NCI-H1417 (cell line): Measurements from ENCODE around the gene CDYL.

Source experiments
- DNase-seq, 3 experiments: peaks; one replicate each; lab custom pipeline; 2025; lab: John Stamatoyannopoulos, UW

Gene CDYL

GRCh38 chr6:4884646-4885340 is 108.6 kb downstream of the CDYL start:
- no peak for DNase-seq

DNA sequence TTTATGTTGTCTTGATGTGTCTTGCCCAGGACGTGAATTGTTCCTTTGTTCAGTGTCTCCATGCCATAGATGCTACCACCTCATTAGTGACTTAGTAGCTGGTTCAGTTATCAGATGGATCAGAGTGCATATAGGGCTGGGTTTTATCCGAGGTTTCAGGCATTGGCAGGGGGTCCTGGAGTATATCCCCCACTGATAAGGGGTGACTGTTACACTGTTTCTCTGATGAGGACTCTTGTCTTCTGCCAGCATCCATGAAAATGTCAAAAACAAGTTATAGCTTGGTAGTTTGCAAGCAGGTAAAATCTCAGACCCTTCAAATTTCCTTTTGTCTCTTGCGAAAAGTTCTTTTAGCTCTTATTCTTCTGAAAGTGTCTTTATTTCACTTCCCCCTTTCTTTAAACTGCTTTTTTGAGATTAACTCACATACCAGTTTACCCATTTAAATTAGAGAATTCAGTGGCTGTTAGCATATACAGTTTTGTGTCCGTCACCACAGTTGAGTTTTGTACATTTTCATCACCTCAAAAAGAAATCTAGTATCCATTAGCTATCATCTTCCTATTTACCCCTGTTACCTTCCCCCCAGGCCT is 109.2 kb downstream of the CDYL start:
- DNase-seq, result no peak

DNA sequence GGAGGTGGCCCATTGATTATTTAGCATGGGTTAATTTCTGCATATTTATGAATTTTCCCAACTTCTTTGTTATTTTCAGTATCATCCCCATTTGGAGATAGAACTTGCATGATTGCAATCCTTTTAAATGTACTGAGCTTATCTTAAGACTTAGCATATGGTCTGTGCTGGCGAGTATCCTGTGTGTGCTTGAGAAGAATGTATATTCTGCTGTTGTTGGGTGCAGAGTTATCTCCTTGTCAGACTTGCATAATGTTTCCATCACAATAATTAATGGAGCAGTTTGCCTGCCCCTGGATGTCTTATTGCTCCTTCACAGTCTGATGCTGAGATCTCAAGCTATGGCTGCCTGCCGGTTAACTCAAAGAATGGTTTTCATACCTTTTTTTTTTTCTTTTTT is 112.6 kb downstream of the CDYL start:
- DNase-seq, result no peak

GRCh38 chr6:4889701-4890100 is 113.5 kb downstream of the CDYL start:
- DNase-seq, result no peak

DNA sequence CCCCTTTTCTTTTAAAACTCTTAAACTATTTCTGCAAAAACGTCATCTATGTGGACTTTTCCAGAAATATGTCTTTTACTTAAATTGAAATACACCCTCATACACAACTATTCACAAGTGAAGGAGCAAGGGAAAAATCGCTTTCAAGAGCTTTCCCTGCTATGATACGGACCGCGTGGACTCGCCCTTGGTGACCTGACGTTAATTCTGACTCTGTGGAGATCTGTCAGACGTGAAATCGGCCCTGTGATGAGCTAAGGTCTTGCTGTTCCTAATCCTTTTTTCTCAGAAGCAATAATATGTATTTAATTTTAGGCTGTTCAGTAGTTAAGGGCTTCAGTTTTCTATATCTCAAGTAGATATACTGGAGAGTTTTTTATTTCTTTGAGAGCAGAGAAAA is 114.0 kb downstream of the CDYL start:
- DNase-seq, result no peak

DNA sequence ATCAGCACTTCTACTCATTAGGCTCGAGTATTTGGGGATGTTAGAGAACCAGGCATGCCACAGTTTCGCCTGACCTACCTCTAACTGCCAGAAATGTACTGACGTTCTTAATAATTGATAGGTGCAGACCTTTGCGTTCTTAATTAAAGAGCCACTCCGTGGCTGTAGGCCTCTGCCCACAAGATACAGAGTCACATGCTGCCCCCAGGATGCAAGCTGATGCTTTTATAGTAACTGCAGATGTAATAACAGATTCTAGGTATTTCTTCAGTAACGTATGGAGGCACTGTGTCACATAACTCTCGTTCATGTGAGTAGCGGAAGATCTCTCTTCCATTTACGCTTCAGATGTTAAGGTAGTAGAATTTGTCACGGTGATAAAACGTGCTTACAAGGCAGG is 114.4 kb downstream of the CDYL start:
- DNase-seq, result no peak

DNA sequence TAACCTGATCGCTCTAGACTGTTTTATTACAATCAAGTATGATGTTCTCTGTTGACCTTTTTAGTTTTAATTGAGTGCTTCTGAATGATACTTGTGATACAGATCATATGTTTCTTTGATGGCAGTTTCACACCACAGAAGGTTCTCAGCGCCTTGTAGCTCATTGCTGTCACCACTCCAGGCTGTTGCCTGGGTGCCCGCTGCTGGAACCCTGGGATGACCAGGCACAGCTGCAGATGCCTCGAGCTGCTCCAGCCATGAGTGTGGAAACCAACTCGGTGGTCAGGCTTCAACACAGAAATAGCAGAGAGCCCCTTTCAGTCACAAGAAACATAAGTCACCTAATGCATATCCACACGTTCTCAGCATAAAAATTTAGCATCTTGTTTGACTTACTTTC is 114.9 kb downstream of the CDYL start:
- DNase-seq, result no peak

GRCh38 chr6:4892785-4893485 is 116.7 kb downstream of the CDYL start:
- no peak for DNase-seq

DNA sequence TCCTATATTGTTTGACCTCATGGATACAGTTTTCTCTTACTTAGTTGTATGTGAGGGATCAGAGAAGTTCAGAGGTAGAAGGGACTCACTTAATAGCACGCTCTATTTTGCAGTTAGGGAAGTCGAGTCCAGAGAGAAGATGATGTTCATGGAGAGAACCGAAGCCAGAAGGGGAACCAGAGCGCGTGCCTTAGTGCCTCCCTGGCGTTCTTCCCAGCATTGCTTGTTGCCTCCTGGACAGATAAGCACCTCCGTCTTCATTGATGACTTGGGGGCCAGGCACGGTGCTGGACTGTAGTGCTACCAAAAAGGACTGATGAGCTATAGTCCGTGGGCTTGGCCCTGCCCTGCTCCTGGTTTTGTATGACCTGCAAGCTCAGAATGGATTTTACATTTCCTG is 117.8 kb downstream of the CDYL start:
- DNase-seq, result no peak

DNA sequence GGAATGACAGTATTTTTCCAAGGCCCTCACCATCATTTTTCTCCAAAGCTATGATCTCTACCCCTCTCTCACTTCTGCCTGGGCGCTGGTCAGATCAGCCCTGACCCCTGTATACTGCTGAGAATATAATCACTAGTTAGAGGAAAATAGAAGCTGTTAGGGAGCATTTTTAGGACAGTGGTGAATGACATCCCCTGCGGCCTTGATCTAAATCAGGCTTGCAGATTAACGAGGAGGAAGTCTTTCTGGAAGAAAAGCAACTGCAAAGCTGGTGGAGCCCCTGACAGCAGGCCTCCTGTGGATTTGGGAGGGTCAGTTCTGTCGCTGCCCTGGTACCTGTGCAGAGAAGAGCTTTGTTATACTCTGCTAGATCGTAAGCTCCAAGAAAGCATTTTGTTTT is 119.8 kb downstream of the CDYL start:
- no peak for DNase-seq

- no peak for DNase-seq
Measured at GRCh38 chr6:4896401-4896800, 120.2 kb downstream of the CDYL start.

DNA sequence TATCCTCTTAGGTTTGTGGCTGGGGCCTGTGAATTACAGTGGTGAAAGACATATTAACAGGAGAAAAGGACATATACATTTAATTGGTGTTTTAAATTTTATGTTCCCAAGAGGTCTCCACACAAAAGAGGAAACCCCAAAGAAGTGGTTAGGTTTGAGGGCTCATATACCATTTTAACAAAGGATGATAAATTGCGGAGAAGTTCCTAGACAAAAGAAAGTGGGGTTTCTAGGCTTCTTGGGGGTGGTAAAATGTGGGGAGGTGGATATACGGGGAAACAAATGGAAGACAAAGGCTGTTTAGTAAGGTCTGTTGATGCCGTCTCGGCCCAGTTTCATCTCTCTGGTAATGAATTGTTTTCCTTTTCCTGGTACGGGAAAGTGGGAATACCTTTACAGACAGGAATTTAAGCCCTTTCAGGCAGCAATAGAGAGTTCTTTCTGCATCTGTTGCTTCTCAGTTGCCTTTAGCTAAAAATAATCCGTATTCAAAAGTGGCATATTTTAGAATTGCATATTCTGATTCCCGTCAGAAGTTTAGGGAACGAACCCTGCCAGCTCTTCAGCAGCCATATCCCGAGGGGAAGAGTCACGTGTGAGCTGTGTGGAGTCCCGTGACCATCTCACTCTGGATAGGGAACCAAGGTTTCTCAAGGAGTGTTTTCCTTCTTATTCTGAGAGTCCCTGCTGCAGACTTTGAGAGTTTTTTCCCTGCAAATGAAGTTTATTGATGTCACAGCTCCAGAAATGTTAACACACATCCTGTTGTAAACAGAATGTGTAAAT is 123.2 kb downstream of the CDYL start:
- no peak for DNase-seq

DNA sequence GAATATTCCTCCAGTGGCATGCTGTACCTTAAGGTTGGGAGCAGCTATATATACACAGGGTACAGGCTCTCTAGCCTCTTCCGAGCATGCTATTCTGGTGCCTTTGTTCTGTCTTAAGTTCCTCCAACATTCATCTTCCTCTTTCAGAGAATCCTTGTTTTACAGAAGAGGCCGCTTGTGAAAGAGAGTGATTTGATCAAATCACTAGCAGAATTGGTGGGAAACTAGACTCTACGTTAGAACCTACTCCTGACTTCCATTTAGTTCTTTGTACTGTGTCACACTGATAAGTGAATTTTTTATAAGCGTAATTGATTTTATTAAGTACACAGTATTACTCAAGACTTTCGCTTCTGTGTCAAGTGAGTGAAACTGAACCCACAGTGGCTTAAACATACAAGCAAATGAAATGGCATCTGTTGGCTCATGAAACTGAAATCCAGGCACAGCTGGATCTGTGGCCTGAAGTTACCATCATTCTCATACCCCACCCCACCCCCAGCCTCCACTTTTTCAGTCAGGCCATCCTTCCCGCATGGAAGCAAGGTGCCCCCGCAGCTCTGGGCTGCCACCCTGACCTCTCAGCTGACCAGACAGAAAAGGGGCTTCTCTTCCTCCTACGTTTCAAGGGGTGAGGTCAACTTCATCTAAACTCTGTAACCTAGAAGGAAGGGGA is 125.3 kb downstream of the CDYL start:
- no peak for DNase-seq

GRCh38 chr6:4902363-4902762 is 126.2 kb downstream of the CDYL start:
- no peak for DNase-seq

- peak in 1 of 3 experiments; percentile 23 for DNase-seq
Measured at GRCh38 chr6:4903121-4903520, 126.9 kb downstream of the CDYL start.

- no peak for DNase-seq
Measured at GRCh38 chr6:4903751-4904370, 127.7 kb downstream of the CDYL start.

GRCh38 chr6:4904461-4905025 is 128.3 kb downstream of the CDYL start:
- peak in 2 of 3 experiments; percentile 24 to 57 for DNase-seq

GRCh38 chr6:4905826-4906225 is 129.6 kb downstream of the CDYL start:
- DNase-seq, result no peak

DNA sequence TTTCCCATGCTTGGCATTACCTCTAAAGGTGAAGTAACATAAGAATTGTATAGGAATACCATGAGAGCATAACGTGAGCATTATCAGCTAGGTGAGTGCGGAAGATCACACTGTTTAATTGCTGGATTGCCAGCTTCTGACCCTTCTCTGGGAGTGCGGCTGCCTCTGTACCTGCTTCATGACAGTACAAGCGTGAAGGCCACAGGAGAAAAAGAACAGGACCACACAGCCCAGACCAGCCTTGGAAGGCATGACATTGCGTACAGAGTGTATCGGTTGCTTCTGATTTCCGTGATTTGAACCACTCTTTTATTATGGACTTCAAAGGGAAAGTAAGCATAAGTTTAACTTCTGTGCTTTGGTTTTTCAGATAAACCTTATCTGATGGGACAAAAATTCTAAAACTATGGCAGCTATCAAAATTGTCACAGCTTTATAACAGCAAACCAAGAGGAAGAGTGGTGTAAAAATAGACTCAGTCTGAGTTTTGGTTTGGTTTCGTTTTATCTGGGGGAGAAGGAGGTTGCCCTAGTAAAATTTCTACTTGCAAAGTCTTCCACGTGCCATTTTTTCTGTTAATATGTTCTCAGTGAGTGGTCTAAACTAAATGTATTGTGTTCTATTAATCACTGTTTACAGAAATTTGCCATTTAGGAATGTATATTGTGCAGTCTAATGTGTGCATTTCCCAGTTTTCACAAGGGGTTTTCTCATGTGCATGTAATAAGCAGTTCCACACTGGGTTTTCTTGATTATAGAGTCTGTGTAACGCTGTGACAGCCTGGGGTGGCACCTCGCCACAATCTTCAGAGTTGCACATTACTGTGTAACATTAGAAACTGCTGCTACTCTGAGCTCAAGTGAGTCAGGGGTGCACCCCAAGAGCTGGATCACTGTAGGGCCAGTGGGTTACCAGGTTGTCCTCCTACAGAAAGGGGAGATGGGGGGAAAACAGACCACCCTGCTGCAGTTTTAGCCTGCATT is 130.4 kb downstream of the CDYL start:
- DNase-seq, result no peak

DNA sequence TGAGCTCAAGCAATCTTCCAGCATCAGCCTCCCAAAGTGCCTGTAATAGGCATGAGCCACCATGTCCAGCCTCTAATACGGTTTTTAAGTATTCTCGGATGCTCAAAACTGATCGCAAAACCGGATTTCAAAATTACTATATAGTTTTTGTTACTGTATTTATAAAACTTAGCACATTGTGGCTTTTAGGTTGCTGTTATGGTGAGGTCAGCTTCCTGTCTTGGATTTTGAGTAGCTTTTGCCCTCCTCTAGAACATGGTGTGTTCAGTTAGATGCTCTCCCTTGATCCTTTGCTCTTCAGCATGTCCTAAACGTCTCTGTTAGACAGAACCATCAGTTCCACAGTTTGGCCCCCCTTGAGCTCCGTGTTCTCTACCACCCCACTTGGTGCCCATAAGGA is 131.4 kb downstream of the CDYL start:
- no peak for DNase-seq
